ENCODE data around the gene ZNHIT2. TPM values are rescaled to one million over a fixed set of nuclear protein-coding genes. Genes with fewer than 3 reads are reported as not detected.

The ZNHIT2 gene
- total and polyA plus RNA-seq, 2 of the 13 experiments (the other 11 are each of a cell fraction or from before 2014, with no cell fraction given), result 1.1 to 6.5 TPM

GRCh38 chr11:65111744-65112545 is 5.6 kb downstream of the ZNHIT2 start, which contains the start of gene TM7SF2 (continued):
- no peak for TF ChIP-seq ZNF646 (CRISPR knock-in tag; IDR thresholded peaks at IDR 0.05)
- TF ChIP-seq ZNF639 (CRISPR knock-in tag; conservative IDR thresholded peaks at IDR 0.05), result no peak
- peak; percentile 61 for TF ChIP-seq YY1 (IDR thresholded peaks at IDR 0.05; ENCODE audit: insufficient read depth, insufficient replicate concordance, low read depth, low read length)
- no peak for TF ChIP-seq NFE2L2 (IDR thresholded peaks at IDR 0.05; ENCODE audit: low read length)
- 0 out of 2 replicates have a peak, but pooled peaks have one; percentile 50 for TF ChIP-seq PAWR (CRISPR knock-in tag; IDR thresholded peaks at IDR 0.05; ENCODE audit: borderline replicate concordance)
- no peak for TF ChIP-seq ZNF10 (CRISPR knock-in tag; IDR thresholded peaks at IDR 0.05; ENCODE audit: borderline replicate concordance, low read depth)
- TF ChIP-seq MAFG (CRISPR knock-in tag; IDR thresholded peaks at IDR 0.05), result no peak
- TF ChIP-seq TCF7L2 (IDR thresholded peaks at IDR 0.05; ENCODE audit: low read depth, low read length), result no peak
- no peak for TF ChIP-seq SSRP1 (CRISPR knock-in tag; IDR thresholded peaks at IDR 0.05)
- no peak for TF ChIP-seq ZUFSP (CRISPR knock-in tag; IDR thresholded peaks at IDR 0.05; ENCODE audit: borderline replicate concordance)
- no peak for TF ChIP-seq ZNF672 (CRISPR knock-in tag; IDR thresholded peaks at IDR 0.05)
- no peak for TF ChIP-seq ZHX1 (CRISPR knock-in tag; IDR thresholded peaks at IDR 0.05; ENCODE audit: low read depth)
- TF ChIP-seq KDM3A (CRISPR knock-in tag; IDR thresholded peaks at IDR 0.05; ENCODE audit: low read depth), result no peak
- TF ChIP-seq MLX (CRISPR knock-in tag; IDR thresholded peaks at IDR 0.05), result no peak
- no peak for TF ChIP-seq ZNF282 (IDR thresholded peaks at IDR 0.05; ENCODE audit: partially characterized antibody)
- TF ChIP-seq RXRB (CRISPR knock-in tag; IDR thresholded peaks at IDR 0.05; ENCODE audit: borderline replicate concordance), result peak; percentile 16; the same call in 1 of the 2 replicates
